ENCODE data around the gene SYT12.

The SYT12 gene

GRCh38 chr11:67054836-67055523 lies 32.0 kb downstream of the SYT12 start:
- Histone ChIP-seq H3K4me2 (ENCODE audit: low read length) (no peak overlapping the region), H3K4me3 (ENCODE audit: low read length) (no peak overlapping the region), H3K36me3 (ENCODE audit: control insufficient read depth, low read length) (no peaks in the 10 kb centered on the region), H3K79me2 (ENCODE audit: control insufficient read depth, low read length) (no peaks in the 10 kb centered on the region), H3K4me1 (ENCODE audit: control insufficient read depth, low read length) (peaks cover 8% of the 10 kb centered on the region), H3K9me2 (replicated peaks; ENCODE audit: control insufficient read depth, low read length) (no peaks in the 10 kb centered on the region), H3F3A (ENCODE audit: control insufficient read depth, insufficient read depth) (no peaks in the 10 kb centered on the region), H4K20me1 (ENCODE audit: control insufficient read depth, insufficient read depth, low read depth, low read length) (no peaks in the 10 kb centered on the region), H3K9me3 (ENCODE audit: control insufficient read depth, insufficient read depth, low read length) (no peaks in the 10 kb centered on the region), H3K27me3 (ENCODE audit: control insufficient read depth, low read length) (peaks cover 58% of the 10 kb centered on the region), H3K27ac (ENCODE audit: low read depth, low read length) (no peak overlapping the region)
- TF ChIP-seq CTCF (IDR thresholded peaks at IDR 0.05; ENCODE audit: low read depth, low read length, poor library complexity, severe bottlenecking) (no peak), EZH2phosphoT487 (IDR thresholded peaks at IDR 0.05; ENCODE audit: borderline replicate concordance, low read length) (no peak)

- no peaks in the 10 kb centered on the region for H3K36me3 ChIP-seq (ENCODE audit: control insufficient read depth, low read length)
- H3K79me2 ChIP-seq (ENCODE audit: control insufficient read depth, low read length): no peaks in the 10 kb centered on the region
- H3K4me3 ChIP-seq (ENCODE audit: low read length): no peak overlapping the region
- H3K4me1 ChIP-seq (ENCODE audit: control insufficient read depth, low read length): peaks cover 8% of the 10 kb centered on the region
- H3K4me2 ChIP-seq (ENCODE audit: low read length): peak overlapping the region; percentile 52; the same call in 1 of the 2 replicates
- no peak overlapping the region for H3K27ac ChIP-seq (ENCODE audit: low read depth, low read length)
- H3K27me3 ChIP-seq (ENCODE audit: control insufficient read depth, low read length): peaks cover 52% of the 10 kb centered on the region
- no peaks in the 10 kb centered on the region for H3F3A ChIP-seq (ENCODE audit: control insufficient read depth, insufficient read depth)
- no peaks in the 10 kb centered on the region for H4K20me1 ChIP-seq (ENCODE audit: control insufficient read depth, insufficient read depth, low read depth, low read length)
- no peak for TF ChIP-seq CTCF (IDR thresholded peaks at IDR 0.05; ENCODE audit: low read depth, low read length, poor library complexity, severe bottlenecking)
- no peak for TF ChIP-seq EZH2phosphoT487 (IDR thresholded peaks at IDR 0.05; ENCODE audit: borderline replicate concordance, low read length)
- H3K9me3 ChIP-seq (ENCODE audit: control insufficient read depth, insufficient read depth, low read length): no peaks in the 10 kb centered on the region
- no peaks in the 10 kb centered on the region for H3K9me2 ChIP-seq (replicated peaks; ENCODE audit: control insufficient read depth, low read length)
Measured at GRCh38 chr11:67055812-67056211, 32.9 kb downstream of the SYT12 start.

- H3K4me1 ChIP-seq (ENCODE audit: control insufficient read depth, low read length): peaks cover 8% of the 10 kb centered on the region
- peak within 1 kb of the TSS; percentile 52 for H3K4me2 ChIP-seq (ENCODE audit: low read length)
Measured at GRCh38 chr11:67056267-67057204, 33.6 kb downstream of the SYT12 start, which contains the start of gene RHOD. Gene RHOD (plus strand): TSS chr11:67056847. CDS start chr11:67056903, 56 bp downstream.

More at GRCh38 chr11:67056267-67057204, 33.6 kb downstream of the SYT12 start, which contains the start of gene RHOD:
- TF ChIP-seq CTCF (IDR thresholded peaks at IDR 0.05; ENCODE audit: low read depth, low read length, poor library complexity, severe bottlenecking) (no peak), EZH2phosphoT487 (IDR thresholded peaks at IDR 0.05; ENCODE audit: borderline replicate concordance, low read length) (no peak)
- H3K9me3 ChIP-seq (ENCODE audit: control insufficient read depth, insufficient read depth, low read length): no peaks in the 10 kb centered on the region
- no peaks in the 10 kb centered on the region for H3F3A ChIP-seq (ENCODE audit: control insufficient read depth, insufficient read depth)
- H3K27me3 ChIP-seq (ENCODE audit: control insufficient read depth, low read length): peaks cover 49% of the 10 kb centered on the region
- no peak within 1 kb of the TSS for H3K27ac ChIP-seq (ENCODE audit: low read depth, low read length)
- H3K4me3 ChIP-seq (ENCODE audit: low read length): peak within 1 kb of the TSS; percentile 25; the same call in 1 of the 2 replicates
- no peaks in the 10 kb centered on the region for H3K79me2 ChIP-seq (ENCODE audit: control insufficient read depth, low read length)
- no peaks in the 10 kb centered on the region for H3K36me3 ChIP-seq (ENCODE audit: control insufficient read depth, low read length)
- H3K9me2 ChIP-seq (replicated peaks; ENCODE audit: control insufficient read depth, low read length): no peaks in the 10 kb centered on the region
- no peaks in the 10 kb centered on the region for H4K20me1 ChIP-seq (ENCODE audit: control insufficient read depth, insufficient read depth, low read depth, low read length)
